ENCODE results near the gene SEPTIN2. TPM values are rescaled to one million over a fixed set of nuclear protein-coding genes. Genes with fewer than 3 reads are reported as not detected.

Gene SEPTIN2
- polyA plus RNA-seq, 1 donor (not counting 4 experiments of a cell fraction or from before 2014, with no cell fraction given) = 644 TPM

DNA sequence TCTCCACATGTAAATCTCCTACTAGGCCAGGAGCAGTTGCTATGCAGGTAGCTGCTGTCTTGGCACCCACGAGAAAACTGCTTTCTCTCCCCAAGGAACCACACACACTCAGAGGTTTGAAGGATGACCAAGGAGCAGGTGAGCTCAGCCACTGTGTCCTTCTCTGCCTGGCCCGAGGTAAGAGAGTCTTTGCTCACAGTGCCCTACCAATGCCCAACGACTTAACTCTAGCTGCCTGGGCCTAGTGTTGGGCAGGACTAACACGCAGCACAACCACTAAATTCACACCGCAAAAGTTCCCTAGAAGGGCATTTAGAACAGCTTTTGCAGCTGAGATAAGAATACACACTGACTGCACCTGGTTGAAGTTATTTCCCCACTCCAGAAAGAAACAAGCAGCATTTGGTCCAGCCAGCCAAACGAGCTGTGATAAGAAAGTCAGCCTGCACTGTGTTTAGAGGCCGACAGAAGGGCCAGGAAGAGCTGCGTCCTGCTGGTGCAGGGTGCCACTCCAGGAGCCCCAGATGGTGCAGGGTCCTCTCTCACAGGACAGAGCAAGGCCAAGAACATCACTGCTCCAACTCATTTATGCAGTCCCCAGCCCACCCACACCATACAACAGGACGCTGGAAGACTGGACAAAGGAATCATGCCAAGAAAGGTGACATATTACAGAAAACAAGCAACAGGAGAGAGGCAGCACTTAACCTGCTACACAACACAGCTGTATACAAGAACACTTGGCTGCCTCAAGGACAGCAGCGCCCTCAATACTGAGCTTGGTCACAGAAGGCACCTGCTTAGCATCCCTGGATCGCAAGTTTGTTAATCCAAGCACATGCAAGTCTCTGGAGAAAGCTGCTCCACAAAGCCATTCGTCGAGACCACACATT lies 12.7 kb upstream of the SEPTIN2 start:
- peaks cover 21% of the 10 kb centered on the region for H4K20me1 ChIP-seq (ENCODE audit: control insufficient read depth, extremely low read depth, insufficient read depth, low read length)
- H3K4me2 ChIP-seq (ENCODE audit: control insufficient read depth, extremely low read depth, insufficient read depth, low read depth, low read length) = no peak overlapping the region
- H3K27me3 ChIP-seq (ENCODE audit: control insufficient read depth, extremely low read depth, insufficient read depth, low read length) = no peaks in the 10 kb centered on the region
- H3K4me1 ChIP-seq (ENCODE audit: control insufficient read depth, extremely low read depth, insufficient read depth, low read length) = no peaks in the 10 kb centered on the region
- H2AFZ ChIP-seq (ENCODE audit: control insufficient read depth, low read length) = no peak overlapping the region
- H3K9ac ChIP-seq (ENCODE audit: control insufficient read depth, extremely low read depth, insufficient read depth, low read length) = no peak overlapping the region
- no peak for DNase-seq (ENCODE audit: low read depth, low spot score)
- peaks cover 97% of the 10 kb centered on the region for H3K79me2 ChIP-seq (ENCODE audit: control insufficient read depth, insufficient read depth, low read length)
- FAIRE-seq = no peak
- H3K36me3 ChIP-seq (ENCODE audit: control insufficient read depth in 2 of 2, extremely low read depth in 1 of 2, insufficient read depth in 2 of 2, low read length in 2 of 2) = peaks cover 0 to 11% of the 10 kb centered on the region in 2 experiments
- no peak overlapping the region for H3K27ac ChIP-seq (ENCODE audit: control insufficient read depth, insufficient read depth, low read length)
- H3K4me3 ChIP-seq (ENCODE audit: control insufficient read depth in 2 of 3, extremely low read depth in 1 of 3, insufficient read depth in 2 of 3, low read depth in 1 of 3, low read length in 3 of 3) = no peak overlapping the region
- no peaks in the 10 kb centered on the region for H3K9me3 ChIP-seq (ENCODE audit: control insufficient read depth, low read depth, low read length)
- dilution Hi-C loops (cut with MboI; ENCODE audit: extremely low pct_ligation_motif_present, low sequenced_read_pairs) = no loop called here
- H3K9me1 ChIP-seq (ENCODE audit: control insufficient read depth, extremely low read depth, insufficient read depth, low read length) = no peaks in the 10 kb centered on the region
- no peak for TF ChIP-seq EZH2 (IDR thresholded peaks at IDR 0.05; ENCODE audit: low read length)
- TF ChIP-seq, protein P1, sequence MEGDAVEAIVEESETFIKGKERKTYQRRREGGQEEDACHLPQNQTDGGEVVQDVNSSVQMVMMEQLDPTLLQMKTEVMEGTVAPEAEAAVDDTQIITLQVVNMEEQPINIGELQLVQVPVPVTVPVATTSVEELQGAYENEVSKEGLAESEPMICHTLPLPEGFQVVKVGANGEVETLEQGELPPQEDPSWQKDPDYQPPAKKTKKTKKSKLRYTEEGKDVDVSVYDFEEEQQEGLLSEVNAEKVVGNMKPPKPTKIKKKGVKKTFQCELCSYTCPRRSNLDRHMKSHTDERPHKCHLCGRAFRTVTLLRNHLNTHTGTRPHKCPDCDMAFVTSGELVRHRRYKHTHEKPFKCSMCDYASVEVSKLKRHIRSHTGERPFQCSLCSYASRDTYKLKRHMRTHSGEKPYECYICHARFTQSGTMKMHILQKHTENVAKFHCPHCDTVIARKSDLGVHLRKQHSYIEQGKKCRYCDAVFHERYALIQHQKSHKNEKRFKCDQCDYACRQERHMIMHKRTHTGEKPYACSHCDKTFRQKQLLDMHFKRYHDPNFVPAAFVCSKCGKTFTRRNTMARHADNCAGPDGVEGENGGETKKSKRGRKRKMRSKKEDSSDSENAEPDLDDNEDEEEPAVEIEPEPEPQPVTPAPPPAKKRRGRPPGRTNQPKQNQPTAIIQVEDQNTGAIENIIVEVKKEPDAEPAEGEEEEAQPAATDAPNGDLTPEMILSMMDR (optimal IDR thresholded peaks at IDR 0.05 in 1 of 3, IDR thresholded peaks at IDR 0.05 in 1 of 3, conservative IDR thresholded peaks at IDR 0.05 in 1 of 3; ENCODE audit: extremely low read depth in 1 of 3, insufficient read depth in 2 of 3, low read length in 3 of 3) = no peak

DNA sequence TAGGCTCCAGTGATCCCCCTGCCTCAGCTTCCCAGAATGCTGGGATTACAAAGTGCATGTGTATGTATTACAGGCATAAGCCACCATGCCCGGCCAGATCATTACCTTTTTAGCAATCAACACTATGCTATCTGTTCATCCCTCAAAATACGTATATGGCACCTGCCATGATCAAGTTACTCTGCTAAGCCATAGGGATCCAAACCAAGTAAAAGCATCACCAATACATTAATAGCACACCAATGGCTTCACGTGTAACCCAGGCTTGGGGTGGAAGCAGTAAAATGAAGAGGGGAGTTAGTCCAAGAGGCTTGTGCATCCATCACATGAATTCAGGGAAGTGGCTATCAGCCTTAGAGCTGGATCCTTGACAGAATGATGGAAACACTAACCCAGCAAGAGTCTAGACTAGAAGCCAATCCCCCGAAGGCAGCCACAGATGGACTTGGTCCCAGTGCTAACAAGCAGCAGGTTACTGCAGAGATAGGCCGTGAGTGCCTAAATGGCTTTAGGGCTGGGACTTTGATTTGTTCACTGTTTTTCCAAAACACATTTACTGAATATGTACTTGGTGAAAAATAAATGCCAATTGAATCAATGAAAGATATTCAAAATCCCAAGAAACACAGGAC lies 11.6 kb upstream of the SEPTIN2 start:
- no peak overlapping the region for H3K9ac ChIP-seq (ENCODE audit: control insufficient read depth, extremely low read depth, insufficient read depth, low read length)
- no peak overlapping the region for H3K4me2 ChIP-seq (ENCODE audit: control insufficient read depth, extremely low read depth, insufficient read depth, low read depth, low read length)
- no peak overlapping the region for H2AFZ ChIP-seq (ENCODE audit: control insufficient read depth, low read length)
- H3K9me3 ChIP-seq (ENCODE audit: control insufficient read depth, low read depth, low read length) = no peaks in the 10 kb centered on the region
- FAIRE-seq = no peak
- H4K20me1 ChIP-seq (ENCODE audit: control insufficient read depth, extremely low read depth, insufficient read depth, low read length) = peaks cover 27% of the 10 kb centered on the region
- H3K9me1 ChIP-seq (ENCODE audit: control insufficient read depth, extremely low read depth, insufficient read depth, low read length) = no peaks in the 10 kb centered on the region
- H3K4me1 ChIP-seq (ENCODE audit: control insufficient read depth, extremely low read depth, insufficient read depth, low read length) = no peaks in the 10 kb centered on the region
- no peak for DNase-seq (ENCODE audit: low read depth, low spot score)
- H3K36me3 ChIP-seq (ENCODE audit: control insufficient read depth in 2 of 2, extremely low read depth in 1 of 2, insufficient read depth in 2 of 2, low read length in 2 of 2) = peaks cover 4 to 8% of the 10 kb centered on the region in 2 experiments
- no peaks in the 10 kb centered on the region for H3K27me3 ChIP-seq (ENCODE audit: control insufficient read depth, extremely low read depth, insufficient read depth, low read length)
- dilution Hi-C loops (cut with MboI; ENCODE audit: extremely low pct_ligation_motif_present, low sequenced_read_pairs) = no loop called here
- H3K27ac ChIP-seq (ENCODE audit: control insufficient read depth, insufficient read depth, low read length) = no peak overlapping the region
- TF ChIP-seq EZH2 (IDR thresholded peaks at IDR 0.05; ENCODE audit: low read length) = no peak
- TF ChIP-seq, protein P1 (optimal IDR thresholded peaks at IDR 0.05 in 1 of 3, IDR thresholded peaks at IDR 0.05 in 1 of 3, conservative IDR thresholded peaks at IDR 0.05 in 1 of 3; ENCODE audit: extremely low read depth in 1 of 3, insufficient read depth in 2 of 3, low read length in 3 of 3) = no peak
- H3K4me3 ChIP-seq (ENCODE audit: control insufficient read depth in 2 of 3, extremely low read depth in 1 of 3, insufficient read depth in 2 of 3, low read depth in 1 of 3, low read length in 3 of 3) = no peak overlapping the region
- H3K79me2 ChIP-seq (ENCODE audit: control insufficient read depth, insufficient read depth, low read length) = peaks cover 97% of the 10 kb centered on the region
